GM23338 (cell line): ENCODE measurements around the gene COL2A1. TPM values are rescaled to one million over a fixed set of nuclear protein-coding genes. Genes with fewer than 3 reads are reported as not detected.

Source experiments
- ATAC-seq: fragments of 200-7000 bp; cut with Tn5 transposase; 3 replicates; pipeline ENCODE4 v1.9.1; 2020
- DNase-seq: peaks from one replicate; pipeline ENCODE4 v3.0.0-alpha.2; 2015; ENCODE audit warnings: low spot score
- H2AFZ ChIP-seq: fragments of 200-600 bp; sonication (generic); 2 replicates; pipeline ENCODE4 v1.8.0; 2016; ENCODE audit warnings: antibody characterized with exemption, mild to moderate bottlenecking, moderate library complexity
- H3F3A ChIP-seq: fragments of 200-600 bp; sonication (generic); replicated peaks from 2 replicates; pipeline ENCODE4 v1.8.0; 2017; ENCODE audit warnings: antibody characterized with exemption, mixed run types, low read depth
- H3K27ac ChIP-seq: fragments of 200-600 bp; sonication (generic); 2 replicates; pipeline ENCODE4 v1.6.1; 2016; ENCODE audit warnings: low read depth
- H3K27me3 ChIP-seq: fragments of 200-600 bp; sonication (generic); 2 replicates; pipeline ENCODE4 v1.8.0; 2016; ENCODE audit warnings: mild to moderate bottlenecking, mixed run types, moderate library complexity; ENCODE audit not compliant: insufficient read depth
- H3K36me3 ChIP-seq: fragments of 200-600 bp; sonication (generic); 2 replicates; pipeline ENCODE4 v1.8.0; 2016; ENCODE audit warnings: mild to moderate bottlenecking; ENCODE audit not compliant: insufficient read depth
- H3K4me1 ChIP-seq: fragments of 200-600 bp; sonication (generic); 2 replicates; pipeline ENCODE4 v1.8.0; 2016; ENCODE audit warnings: mild to moderate bottlenecking, moderate library complexity; ENCODE audit not compliant: insufficient read depth
- H3K4me2 ChIP-seq: fragments of 200-600 bp; sonication (generic); 2 replicates; pipeline ENCODE4 v1.7.1; 2017; ENCODE audit warnings: mixed run types
- H3K4me3 ChIP-seq: fragments of 200-600 bp; sonication (generic); 2 replicates; pipeline ENCODE4 v1.6.1; 2016; ENCODE audit warnings: mixed run types
- H3K79me2 ChIP-seq: fragments of 200-600 bp; sonication (generic); replicated peaks from 2 replicates; pipeline ENCODE4 v1.8.0; 2017; ENCODE audit warnings: mild to moderate bottlenecking; ENCODE audit not compliant: insufficient read depth
- H3K9me2 ChIP-seq: fragments of 200-600 bp; sonication (generic); 2 replicates; pipeline ENCODE4 v1.8.0; 2017; ENCODE audit not compliant: insufficient read depth
- H4K20me1 ChIP-seq: fragments of 200-600 bp; sonication (generic); replicated peaks from 2 replicates; pipeline ENCODE4 v1.8.0; 2017; ENCODE audit warnings: mild to moderate bottlenecking; ENCODE audit not compliant: insufficient read depth
- H3K27ac Mint-ChIP-seq: 2 replicates; pipeline ENCODE4 v1.8.0; 2020; ENCODE audit warnings: inconsistent platforms, mild to moderate bottlenecking, moderate library complexity, mixed read lengths
- H3K27me3 Mint-ChIP-seq: 3 replicates; pipeline ENCODE4 v1.8.0; 2022; ENCODE audit warnings: low read depth, mild to moderate bottlenecking, moderate library complexity, mixed read lengths, inconsistent platforms; ENCODE audit not compliant: insufficient read depth, poor library complexity
- H3K36me3 Mint-ChIP-seq: 3 replicates; pipeline ENCODE4 v1.8.0; 2021; ENCODE audit warnings: low read depth, mild to moderate bottlenecking, inconsistent platforms, moderate library complexity, mixed read lengths
- H3K4me1 Mint-ChIP-seq: 3 replicates; pipeline ENCODE4 v1.8.0; 2020; ENCODE audit warnings: mild to moderate bottlenecking, inconsistent platforms, mixed read lengths
- H3K4me3 Mint-ChIP-seq: 3 replicates; pipeline ENCODE4 v1.8.0; 2021; ENCODE audit warnings: moderate library complexity, mild to moderate bottlenecking, inconsistent platforms, mixed read lengths
- H3K9me3 Mint-ChIP-seq: 3 replicates; pipeline ENCODE4 v1.8.0; 2020; ENCODE audit warnings: moderate library complexity, mild to moderate bottlenecking, inconsistent platforms, mixed read lengths
- CREB1 ChIP-seq: fragments of 250-450 bp; sonication (Bioruptor Pico); IDR thresholded peaks from 2 replicates; pipeline ENCODE4 v1.5.0; 2020; ENCODE audit warnings: low read depth, mild to moderate bottlenecking, moderate library complexity
- EZH2phosphoT487 ChIP-seq: fragments of 200-600 bp; sonication (generic); IDR thresholded peaks from one replicate; pipeline ENCODE4 v1.8.1; 2018; ENCODE audit warnings: antibody characterized with exemption; ENCODE audit not compliant: unreplicated experiment
- JUNB ChIP-seq: IDR thresholded peaks from one replicate; pipeline ENCODE4 v1.6.1; 2016; ENCODE audit warnings: antibody characterized with exemption; ENCODE audit not compliant: unreplicated experiment
- NANOG ChIP-seq: IDR thresholded peaks from 2 replicates; pipeline ENCODE4 v1.6.1; 2016; ENCODE audit warnings: antibody characterized with exemption, borderline replicate concordance
- POLR2AphosphoS5 ChIP-seq: IDR thresholded peaks from 2 replicates; pipeline ENCODE4 v1.6.1; 2016; ENCODE audit warnings: antibody characterized with exemption, low read depth
- REST ChIP-seq: IDR thresholded peaks from one replicate; pipeline ENCODE4 v1.6.1; 2018; ENCODE audit warnings: antibody characterized with exemption; ENCODE audit not compliant: unreplicated experiment
- STAT1 ChIP-seq: IDR thresholded peaks from one replicate; pipeline ENCODE4 v1.6.1; 2016; ENCODE audit warnings: antibody characterized with exemption; ENCODE audit not compliant: unreplicated experiment
- ZNF114 ChIP-seq: fragments of 250-450 bp; sonication (Bioruptor Pico); IDR thresholded peaks from 2 replicates; pipeline ENCODE4 v1.5.0; 2020; ENCODE audit warnings: mild to moderate bottlenecking, moderate library complexity
- ZNF331 ChIP-seq: fragments of 250-450 bp; sonication (Bioruptor Pico); IDR thresholded peaks from 2 replicates; pipeline ENCODE4 v1.5.0; 2020; ENCODE audit warnings: low read depth, mild to moderate bottlenecking, moderate library complexity
- polyA plus RNA-seq: library from polyadenylated mRNA; unstranded; fragments of >200 nt; fragmentation: Nextera tagmentation; extraction: Ambion mirVana; gene quantifications from 2 replicates; pipeline ENCODE4 v1.2.1, GENCODE V29; 2016
- total RNA-seq: library from RNA; depleted of rRNA; stranded (reverse); fragments of >200 nt; shearing (Covaris generic); gene quantifications from 2 replicates; pipeline ENCODE4 v1.2.3, GENCODE V29; 2014
- TF ChIP-seq, protein P1 (sequence below): IDR thresholded peaks from 2 replicates; pipeline ENCODE4 v1.6.1; 2016; ENCODE audit warnings: antibody characterized with exemption
- TF ChIP-seq, protein P2 (sequence below): fragments of 250-450 bp; sonication (Bioruptor Pico); IDR thresholded peaks from 2 replicates; pipeline ENCODE4 v1.5.0; 2020; ENCODE audit warnings: mild to moderate bottlenecking, moderate library complexity
- TF ChIP-seq, protein P3 (sequence below), 2 experiments: fragments of 200-600 bp in 1 of 2; sonication (generic) in 1 of 2; conservative IDR thresholded peaks; 2 replicates each; pipeline versions ENCODE4 v1.5.1 to v1.6.1; 2016 to 2017; ENCODE audit warnings: antibody characterized with exemption in 2 of 2, low read depth in 2 of 2, mild to moderate bottlenecking in 2 of 2, moderate library complexity in 1 of 2

The COL2A1 gene
- total and polyA plus RNA-seq, 2 experiments from 2014 or later = 7.0 to 24.6 TPM

DNA sequence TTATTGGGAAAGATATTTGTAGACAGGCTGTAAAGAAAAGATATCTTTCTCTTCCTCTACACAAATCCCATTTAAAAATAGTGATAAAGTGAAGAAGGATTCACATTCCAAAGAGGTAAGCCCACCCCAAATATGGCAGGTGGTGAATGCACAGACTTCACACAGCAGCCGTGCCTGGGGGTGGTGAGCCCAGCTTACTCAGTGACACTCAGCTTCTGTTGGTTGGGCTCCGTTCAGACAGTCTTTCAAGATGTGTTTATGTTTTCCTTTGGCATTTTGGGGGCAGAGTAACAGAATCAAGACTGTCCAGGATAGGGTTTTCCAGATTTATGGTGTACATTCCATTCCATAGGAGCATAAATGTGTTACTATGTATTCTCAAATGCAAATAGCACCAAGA lies 4.1 kb upstream of the COL2A1 start:
- Mint-ChIP-seq H3K27me3 (peaks cover 99% of the 10 kb centered on the region), H3K4me3 (no peak overlapping the region), H3K4me1 (peaks cover 12% of the 10 kb centered on the region), H3K27ac (no peak overlapping the region), H3K36me3 (no peaks in the 10 kb centered on the region; the same call in 2 of the 3 replicates), H3K9me3 (peaks cover 2% of the 10 kb centered on the region; the same call in 2 of the 3 replicates)
- Histone ChIP-seq H2AFZ (no peak overlapping the region), H3K9me2 (no peaks in the 10 kb centered on the region), H3K4me3 (no peak overlapping the region), H3K79me2 (no peaks in the 10 kb centered on the region), H3K27me3 (peaks cover 100% of the 10 kb centered on the region), H4K20me1 (peaks cover 26% of the 10 kb centered on the region), H3K27ac (no peak overlapping the region), H3K4me2 (no peak overlapping the region), H3K36me3 (no peaks in the 10 kb centered on the region; the same call in 1 of the 2 replicates), H3F3A (peaks cover 5% of the 10 kb centered on the region; the same call in 1 of the 2 replicates), H3K4me1 (peaks cover 20% of the 10 kb centered on the region)
- DNase-seq (no peak), ATAC-seq (no peak)
- no peak for TF ChIP-seq POLR2AphosphoS5
- TF ChIP-seq, protein P1, sequence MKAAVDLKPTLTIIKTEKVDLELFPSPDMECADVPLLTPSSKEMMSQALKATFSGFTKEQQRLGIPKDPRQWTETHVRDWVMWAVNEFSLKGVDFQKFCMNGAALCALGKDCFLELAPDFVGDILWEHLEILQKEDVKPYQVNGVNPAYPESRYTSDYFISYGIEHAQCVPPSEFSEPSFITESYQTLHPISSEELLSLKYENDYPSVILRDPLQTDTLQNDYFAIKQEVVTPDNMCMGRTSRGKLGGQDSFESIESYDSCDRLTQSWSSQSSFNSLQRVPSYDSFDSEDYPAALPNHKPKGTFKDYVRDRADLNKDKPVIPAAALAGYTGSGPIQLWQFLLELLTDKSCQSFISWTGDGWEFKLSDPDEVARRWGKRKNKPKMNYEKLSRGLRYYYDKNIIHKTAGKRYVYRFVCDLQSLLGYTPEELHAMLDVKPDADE = no peak
- TF ChIP-seq STAT1 = no peak
- TF ChIP-seq, protein P2, sequence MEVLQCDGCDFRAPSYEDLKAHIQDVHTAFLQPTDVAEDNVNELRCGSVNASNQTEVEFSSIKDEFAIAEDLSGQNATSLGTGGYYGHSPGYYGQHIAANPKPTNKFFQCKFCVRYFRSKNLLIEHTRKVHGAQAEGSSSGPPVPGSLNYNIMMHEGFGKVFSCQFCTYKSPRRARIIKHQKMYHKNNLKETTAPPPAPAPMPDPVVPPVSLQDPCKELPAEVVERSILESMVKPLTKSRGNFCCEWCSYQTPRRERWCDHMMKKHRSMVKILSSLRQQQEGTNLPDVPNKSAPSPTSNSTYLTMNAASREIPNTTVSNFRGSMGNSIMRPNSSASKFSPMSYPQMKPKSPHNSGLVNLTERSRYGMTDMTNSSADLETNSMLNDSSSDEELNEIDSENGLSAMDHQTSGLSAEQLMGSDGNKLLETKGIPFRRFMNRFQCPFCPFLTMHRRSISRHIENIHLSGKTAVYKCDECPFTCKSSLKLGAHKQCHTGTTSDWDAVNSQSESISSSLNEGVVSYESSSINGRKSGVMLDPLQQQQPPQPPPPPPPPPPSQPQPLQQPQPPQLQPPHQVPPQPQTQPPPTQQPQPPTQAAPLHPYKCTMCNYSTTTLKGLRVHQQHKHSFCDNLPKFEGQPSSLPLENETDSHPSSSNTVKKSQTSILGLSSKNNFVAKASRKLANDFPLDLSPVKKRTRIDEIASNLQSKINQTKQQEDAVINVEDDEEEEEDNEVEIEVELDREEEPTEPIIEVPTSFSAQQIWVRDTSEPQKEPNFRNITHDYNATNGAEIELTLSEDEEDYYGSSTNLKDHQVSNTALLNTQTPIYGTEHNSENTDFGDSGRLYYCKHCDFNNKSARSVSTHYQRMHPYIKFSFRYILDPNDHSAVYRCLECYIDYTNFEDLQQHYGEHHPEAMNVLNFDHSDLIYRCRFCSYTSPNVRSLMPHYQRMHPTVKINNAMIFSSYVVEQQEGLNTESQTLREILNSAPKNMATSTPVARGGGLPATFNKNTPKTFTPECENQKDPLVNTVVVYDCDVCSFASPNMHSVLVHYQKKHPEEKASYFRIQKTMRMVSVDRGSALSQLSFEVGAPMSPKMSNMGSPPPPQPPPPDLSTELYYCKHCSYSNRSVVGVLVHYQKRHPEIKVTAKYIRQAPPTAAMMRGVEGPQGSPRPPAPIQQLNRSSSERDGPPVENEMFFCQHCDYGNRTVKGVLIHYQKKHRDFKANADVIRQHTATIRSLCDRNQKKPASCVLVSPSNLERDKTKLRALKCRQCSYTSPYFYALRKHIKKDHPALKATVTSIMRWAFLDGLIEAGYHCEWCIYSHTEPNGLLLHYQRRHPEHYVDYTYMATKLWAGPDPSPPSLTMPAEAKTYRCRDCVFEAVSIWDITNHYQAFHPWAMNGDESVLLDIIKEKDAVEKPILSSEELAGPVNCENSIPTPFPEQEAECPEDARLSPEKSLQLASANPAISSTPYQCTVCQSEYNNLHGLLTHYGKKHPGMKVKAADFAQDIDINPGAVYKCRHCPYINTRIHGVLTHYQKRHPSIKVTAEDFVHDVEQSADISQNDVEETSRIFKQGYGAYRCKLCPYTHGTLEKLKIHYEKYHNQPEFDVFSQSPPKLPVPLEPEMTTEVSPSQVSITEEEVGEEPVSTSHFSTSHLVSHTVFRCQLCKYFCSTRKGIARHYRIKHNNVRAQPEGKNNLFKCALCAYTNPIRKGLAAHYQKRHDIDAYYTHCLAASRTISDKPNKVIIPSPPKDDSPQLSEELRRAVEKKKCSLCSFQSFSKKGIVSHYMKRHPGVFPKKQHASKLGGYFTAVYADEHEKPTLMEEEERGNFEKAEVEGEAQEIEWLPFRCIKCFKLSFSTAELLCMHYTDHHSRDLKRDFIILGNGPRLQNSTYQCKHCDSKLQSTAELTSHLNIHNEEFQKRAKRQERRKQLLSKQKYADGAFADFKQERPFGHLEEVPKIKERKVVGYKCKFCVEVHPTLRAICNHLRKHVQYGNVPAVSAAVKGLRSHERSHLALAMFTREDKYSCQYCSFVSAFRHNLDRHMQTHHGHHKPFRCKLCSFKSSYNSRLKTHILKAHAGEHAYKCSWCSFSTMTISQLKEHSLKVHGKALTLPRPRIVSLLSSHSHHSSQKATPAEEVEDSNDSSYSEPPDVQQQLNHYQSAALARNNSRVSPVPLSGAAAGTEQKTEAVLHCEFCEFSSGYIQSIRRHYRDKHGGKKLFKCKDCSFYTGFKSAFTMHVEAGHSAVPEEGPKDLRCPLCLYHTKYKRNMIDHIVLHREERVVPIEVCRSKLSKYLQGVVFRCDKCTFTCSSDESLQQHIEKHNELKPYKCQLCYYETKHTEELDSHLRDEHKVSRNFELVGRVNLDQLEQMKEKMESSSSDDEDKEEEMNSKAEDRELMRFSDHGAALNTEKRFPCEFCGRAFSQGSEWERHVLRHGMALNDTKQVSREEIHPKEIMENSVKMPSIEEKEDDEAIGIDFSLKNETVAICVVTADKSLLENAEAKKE (CRISPR knock-in tag) = no peak
- no peak for TF ChIP-seq ZNF331 (CRISPR knock-in tag)
- TF ChIP-seq REST = no peak
- TF ChIP-seq NANOG = no peak
- no peak for TF ChIP-seq JUNB
- no peak for TF ChIP-seq CREB1 (CRISPR knock-in tag)
- no peak for TF ChIP-seq ZNF114
- TF ChIP-seq, protein P3, sequence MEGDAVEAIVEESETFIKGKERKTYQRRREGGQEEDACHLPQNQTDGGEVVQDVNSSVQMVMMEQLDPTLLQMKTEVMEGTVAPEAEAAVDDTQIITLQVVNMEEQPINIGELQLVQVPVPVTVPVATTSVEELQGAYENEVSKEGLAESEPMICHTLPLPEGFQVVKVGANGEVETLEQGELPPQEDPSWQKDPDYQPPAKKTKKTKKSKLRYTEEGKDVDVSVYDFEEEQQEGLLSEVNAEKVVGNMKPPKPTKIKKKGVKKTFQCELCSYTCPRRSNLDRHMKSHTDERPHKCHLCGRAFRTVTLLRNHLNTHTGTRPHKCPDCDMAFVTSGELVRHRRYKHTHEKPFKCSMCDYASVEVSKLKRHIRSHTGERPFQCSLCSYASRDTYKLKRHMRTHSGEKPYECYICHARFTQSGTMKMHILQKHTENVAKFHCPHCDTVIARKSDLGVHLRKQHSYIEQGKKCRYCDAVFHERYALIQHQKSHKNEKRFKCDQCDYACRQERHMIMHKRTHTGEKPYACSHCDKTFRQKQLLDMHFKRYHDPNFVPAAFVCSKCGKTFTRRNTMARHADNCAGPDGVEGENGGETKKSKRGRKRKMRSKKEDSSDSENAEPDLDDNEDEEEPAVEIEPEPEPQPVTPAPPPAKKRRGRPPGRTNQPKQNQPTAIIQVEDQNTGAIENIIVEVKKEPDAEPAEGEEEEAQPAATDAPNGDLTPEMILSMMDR (conservative IDR thresholded peaks at IDR 0.05; ENCODE audit: low read depth in 2 of 2) = no peak
- no peak for TF ChIP-seq EZH2phosphoT487
